Measurements from ENCODE around the gene THADA. TPM values are rescaled to one million over a fixed set of nuclear protein-coding genes. Genes with fewer than 3 reads are reported as not detected.

THADA gene
- total RNA-seq, 3 donors from 2014 or later (not counting 1 experiment from before 2014, with no cell fraction given) = 34.1 to 35.7 (median 35.3) TPM

GRCh38 chr2:43531251-43531650, 64.6 kb downstream of the THADA start:
- H3K36me3 Mint-ChIP-seq = no peaks in the 10 kb centered on the region
- no peaks in the 10 kb centered on the region for H3K4me1 Mint-ChIP-seq
- H3K27me3 ChIP-seq (ENCODE audit: control insufficient read depth, insufficient read depth, low read length) = no peaks in the 10 kb centered on the region
- no peak overlapping the region for H3K4me3 Mint-ChIP-seq
- no peaks in the 10 kb centered on the region for H3K27me3 Mint-ChIP-seq (ENCODE audit: low read depth in 2 of 2)
- H3K9me3 Mint-ChIP-seq = no peaks in the 10 kb centered on the region
- no peak overlapping the region for H3K27ac Mint-ChIP-seq
- H3K4me1 ChIP-seq (ENCODE audit: control insufficient read depth, insufficient read depth, low read length) = no peaks in the 10 kb centered on the region
- TF ChIP-seq CTCF (IDR thresholded peaks at IDR 0.05) = no peak
- H3K9me3 ChIP-seq (ENCODE audit: control insufficient read depth, insufficient read depth, low read length) = no peaks in the 10 kb centered on the region
- H3K4me3 ChIP-seq (ENCODE audit: low read length) = no peak overlapping the region
- ATAC-seq = no peak
- peaks cover 9% of the 10 kb centered on the region for H3K36me3 ChIP-seq (ENCODE audit: control insufficient read depth, insufficient read depth, low read length)
- H3K27ac ChIP-seq (ENCODE audit: low read length) = no peak overlapping the region
- WGBS (ENCODE audit: insufficient coverage) = 94% methylated on average over 3 of the region's 3 CpGs
- intact Hi-C loops (cut with micrococcal nuclease) = no loop called here
- DNase-seq = no peak

DNA sequence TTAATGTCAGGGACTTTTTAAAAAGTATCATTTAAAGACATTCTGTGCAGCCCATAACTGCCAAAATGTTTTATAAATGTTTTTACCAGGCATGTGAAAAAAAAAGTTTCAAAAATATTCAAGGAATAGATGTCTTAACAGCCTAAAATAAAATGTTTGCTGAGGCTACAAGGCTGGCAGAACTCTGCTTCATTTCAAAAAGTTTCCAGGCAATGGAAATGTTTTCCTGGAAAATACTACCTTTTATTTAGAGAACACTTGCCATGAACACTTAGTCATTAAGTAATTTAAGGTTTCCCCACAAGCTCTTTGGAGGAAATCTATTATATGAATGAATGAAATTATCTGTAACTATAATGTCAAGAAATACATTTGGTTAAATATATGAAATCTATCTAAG, 68.8 kb downstream of the THADA start:
- no peak overlapping the region for H3K4me3 ChIP-seq (ENCODE audit: low read length)
- Mint-ChIP-seq H3K4me1 (peaks cover 0 to 10% of the 10 kb centered on the region in 2 donors), H3K36me3 (no peaks in the 10 kb centered on the region), H3K9me3 (no peaks in the 10 kb centered on the region), H3K4me3 (no peak overlapping the region), H3K27me3 (ENCODE audit: low read depth in 2 of 2) (no peaks in the 10 kb centered on the region), H3K27ac (no peak overlapping the region)
- no peaks in the 10 kb centered on the region for H3K9me3 ChIP-seq (ENCODE audit: control insufficient read depth, insufficient read depth, low read length)
- no peak for DNase-seq
- no peak for TF ChIP-seq CTCF (IDR thresholded peaks at IDR 0.05)
- intact Hi-C loops (cut with micrococcal nuclease) = no loop called here
- H3K36me3 ChIP-seq (ENCODE audit: control insufficient read depth, insufficient read depth, low read length) = peaks cover 5% of the 10 kb centered on the region
- no peaks in the 10 kb centered on the region for H3K27me3 ChIP-seq (ENCODE audit: control insufficient read depth, insufficient read depth, low read length)
- no peaks in the 10 kb centered on the region for H3K4me1 ChIP-seq (ENCODE audit: control insufficient read depth, insufficient read depth, low read length)
- ATAC-seq = no peak
- no peak overlapping the region for H3K27ac ChIP-seq (ENCODE audit: low read length)

- intact Hi-C loops (cut with micrococcal nuclease) = no loop called here
- no peak for TF ChIP-seq CTCF (IDR thresholded peaks at IDR 0.05)
- WGBS (ENCODE audit: insufficient coverage) = 100% methylated on average over 1 of the region's 1 CpG
- Histone ChIP-seq H3K36me3 (ENCODE audit: control insufficient read depth, insufficient read depth, low read length) (peaks cover 5% of the 10 kb centered on the region), H3K4me1 (ENCODE audit: control insufficient read depth, insufficient read depth, low read length) (no peaks in the 10 kb centered on the region), H3K4me3 (ENCODE audit: low read length) (no peak overlapping the region), H3K9me3 (ENCODE audit: control insufficient read depth, insufficient read depth, low read length) (no peaks in the 10 kb centered on the region), H3K27ac (ENCODE audit: low read length) (no peak overlapping the region), H3K27me3 (ENCODE audit: control insufficient read depth, insufficient read depth, low read length) (no peaks in the 10 kb centered on the region)
- Mint-ChIP-seq H3K36me3 (no peaks in the 10 kb centered on the region), H3K4me1 (peaks cover 0 to 11% of the 10 kb centered on the region in 2 donors), H3K27me3 (ENCODE audit: low read depth in 2 of 2) (no peaks in the 10 kb centered on the region), H3K27ac (no peak overlapping the region), H3K9me3 (no peaks in the 10 kb centered on the region), H3K4me3 (no peak overlapping the region)
- ATAC-seq = no peak
- DNase-seq = no peak
These were observed 70.3 kb downstream of the THADA start for GRCh38 chr2:43525506-43525905.

DNA sequence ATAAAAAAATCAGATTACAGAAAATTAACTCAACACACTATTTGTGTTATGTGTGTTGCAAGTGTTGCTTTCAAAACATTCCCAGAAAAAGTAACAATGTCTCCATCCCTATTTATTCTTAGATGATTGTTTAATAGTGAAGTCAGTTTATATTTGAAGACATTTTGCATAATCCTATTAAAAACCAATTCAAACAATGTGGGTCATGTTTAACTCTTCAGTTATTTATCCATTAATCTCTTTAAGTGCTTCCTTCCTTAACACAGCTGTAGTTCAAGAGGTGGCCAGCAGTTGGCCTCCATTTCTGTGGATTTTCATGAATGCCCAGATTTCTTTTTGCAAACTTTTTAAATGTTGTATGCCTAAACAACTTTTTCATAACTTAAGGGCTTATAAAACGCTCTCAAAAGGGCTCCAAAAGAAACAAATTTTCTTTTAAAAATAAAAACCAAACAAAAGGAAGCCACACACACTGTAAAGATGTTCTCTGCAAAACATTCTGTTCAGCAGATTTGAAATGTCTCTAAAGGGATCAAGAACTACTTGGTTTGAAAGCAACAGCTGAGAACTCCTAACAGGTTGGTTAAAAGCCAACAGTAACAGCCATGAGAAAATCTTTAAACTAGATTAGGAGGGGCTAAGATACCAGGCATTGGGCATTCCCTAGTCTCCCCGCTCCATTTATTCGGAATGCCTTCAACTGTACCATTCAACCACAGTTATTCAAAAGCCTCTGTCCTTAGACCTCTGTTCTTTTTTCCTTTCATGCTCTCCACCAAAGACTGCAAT, 71.5 kb downstream of the THADA start:
- no peak for TF ChIP-seq CTCF (IDR thresholded peaks at IDR 0.05)
- no peaks in the 10 kb centered on the region for H3K9me3 ChIP-seq (ENCODE audit: control insufficient read depth, insufficient read depth, low read length)
- 94% methylated on average over 3 of the region's 3 CpGs for WGBS (ENCODE audit: insufficient coverage)
- no peak overlapping the region for H3K4me3 ChIP-seq (ENCODE audit: low read length)
- DNase-seq (no peak), ATAC-seq (no peak)
- H3K36me3 ChIP-seq (ENCODE audit: control insufficient read depth, insufficient read depth, low read length) = peaks cover 5% of the 10 kb centered on the region
- intact Hi-C loops (cut with micrococcal nuclease) = no loop called here
- H3K27me3 ChIP-seq (ENCODE audit: control insufficient read depth, insufficient read depth, low read length) = no peaks in the 10 kb centered on the region
- no peaks in the 10 kb centered on the region for H3K27me3 Mint-ChIP-seq (ENCODE audit: low read depth in 2 of 2)
- H3K4me1 ChIP-seq (ENCODE audit: control insufficient read depth, insufficient read depth, low read length) = no peaks in the 10 kb centered on the region
- no peaks in the 10 kb centered on the region for H3K36me3 Mint-ChIP-seq
- H3K4me1 Mint-ChIP-seq = peaks cover 0 to 11% of the 10 kb centered on the region in 2 donors
- no peak overlapping the region for H3K27ac Mint-ChIP-seq
- H3K4me3 Mint-ChIP-seq = no peak overlapping the region
- H3K27ac ChIP-seq (ENCODE audit: low read length) = no peak overlapping the region
- no peaks in the 10 kb centered on the region for H3K9me3 Mint-ChIP-seq

Measured in natural killer cell (primary cell).